HepG2 (cell line): Measurements from ENCODE around the gene UCN. TPM values are rescaled to one million over a fixed set of nuclear protein-coding genes. Genes with fewer than 3 reads are reported as not detected.
A peak's percentile ranks its signal among the peaks of the same experiment; 100 is the strongest.

ENCODE experiments used
- FOXA3 ChIP-seq: IDR thresholded peaks from 2 replicates; pipeline ENCODE4 v1.6.1; 2016; ENCODE audit warnings: missing genetic modification reagents, missing compliant biosample characterization
- GABPB1 ChIP-seq: IDR thresholded peaks from 2 replicates; pipeline ENCODE4 v1.6.1; 2016; ENCODE audit warnings: mild to moderate bottlenecking, missing genetic modification reagents, moderate library complexity, missing compliant biosample characterization
- KAT7 ChIP-seq: IDR thresholded peaks from 2 replicates; pipeline ENCODE4 v1.6.1; 2018; ENCODE audit warnings: borderline replicate concordance, missing compliant biosample characterization
- RAD21 ChIP-seq: fragments of 450-650 bp; formaldehyde crosslinking; IDR thresholded peaks from 2 replicates; pipeline ENCODE4 v1.5.0; 2020; ENCODE audit warnings: mild to moderate bottlenecking
- RAD51 ChIP-seq: fragments of 450-650 bp; IDR thresholded peaks from 2 replicates; pipeline ENCODE4 v1.6.1; 2016; ENCODE audit warnings: borderline replicate concordance
- ZBTB38 ChIP-seq: sonication (generic); formaldehyde crosslinking; IDR thresholded peaks from 2 replicates; pipeline ENCODE4 v1.5.1; 2020; ENCODE audit warnings: mild to moderate bottlenecking, missing genetic modification reagents
- ZBTB8A ChIP-seq: sonication (generic); formaldehyde crosslinking; IDR thresholded peaks from 2 replicates; pipeline ENCODE4 v1.4.0; 2020; ENCODE audit warnings: mild to moderate bottlenecking, low read depth, missing genetic modification reagents, borderline replicate concordance
- ZNF33A ChIP-seq: sonication (generic); formaldehyde crosslinking; IDR thresholded peaks from 2 replicates; pipeline ENCODE4 v1.5.1; 2020; ENCODE audit warnings: missing genetic modification reagents, mild to moderate bottlenecking, moderate library complexity, borderline replicate concordance
- ZNF598 ChIP-seq: sonication (generic); formaldehyde crosslinking; IDR thresholded peaks from 2 replicates; pipeline ENCODE4 v1.5.1; 2020; ENCODE audit warnings: mild to moderate bottlenecking, missing genetic modification reagents, borderline replicate concordance
- ZNF780A ChIP-seq: sonication (generic); formaldehyde crosslinking; IDR thresholded peaks from 2 replicates; pipeline ENCODE4 v1.8.0; 2022; ENCODE audit warnings: mild to moderate bottlenecking, missing genetic modification reagents, moderate library complexity
- ZNF850 ChIP-seq: sonication (generic); formaldehyde crosslinking; conservative IDR thresholded peaks from 2 replicates; pipeline ENCODE4 v1.9.0; 2021; ENCODE audit warnings: mild to moderate bottlenecking, missing genetic modification reagents
- polyA plus RNA-seq, 8 experiments: library from polyadenylated mRNA; depleted of rRNA in 3 of 8; stranded (reverse) in 7 of 8; unstranded in 1 of 8; fragments of >200 nt; fragmentation: Illumina TruSeq in 4 of 8; extraction: Trizol in 4 of 8; gene quantifications; 2 replicates each; pipeline versions ENCODE4 v1.2.1 to v1.2.3, GENCODE V29; 2011 to 2016; ENCODE audit warnings: low read depth in 4 of 8, missing spikeins in 1 of 8, mixed read lengths in 1 of 8; ENCODE audit not compliant: insufficient read depth in 1 of 8
- total RNA-seq, 5 experiments: library from RNA; depleted of rRNA; stranded (reverse); fragments of >200 nt; fragmentation: Illumina TruSeq; extraction: Trizol; gene quantifications; 2 replicates each; pipeline ENCODE4 v1.2.3, GENCODE V29; 2016; ENCODE audit warnings: low read depth in 1 of 5
- TF ChIP-seq, protein P1 (sequence below): sonication (generic); formaldehyde crosslinking; IDR thresholded peaks from 2 replicates; pipeline ENCODE4 v1.4.0; 2020; ENCODE audit warnings: missing genetic modification reagents
- TF ChIP-seq, protein P2 (sequence below): sonication (generic); formaldehyde crosslinking; IDR thresholded peaks from 2 replicates; pipeline ENCODE4 v1.9.0; 2021; ENCODE audit warnings: missing genetic modification reagents, borderline replicate concordance
- TF ChIP-seq, protein P3 (sequence below): IDR thresholded peaks from 2 replicates; pipeline ENCODE4 v1.6.1; 2016; ENCODE audit warnings: missing compliant biosample characterization, missing genetic modification reagents, borderline replicate concordance
- TF ChIP-seq, protein P4 (sequence below): sonication (generic); formaldehyde crosslinking; IDR thresholded peaks from 2 replicates; pipeline ENCODE4 v1.8.0; 2022; ENCODE audit warnings: missing genetic modification reagents, mild to moderate bottlenecking, moderate library complexity, borderline replicate concordance
- TF ChIP-seq, protein P5 (sequence below): sonication (generic); formaldehyde crosslinking; IDR thresholded peaks from 2 replicates; pipeline ENCODE4 v1.4.0; 2020; ENCODE audit warnings: low read depth, mild to moderate bottlenecking, missing genetic modification reagents

The UCN gene
- total and polyA plus RNA-seq, 2 of the 13 experiments (the other 11 are each of a cell fraction or from before 2014, with no cell fraction given) = 1.2 to 2.3 TPM

DNA sequence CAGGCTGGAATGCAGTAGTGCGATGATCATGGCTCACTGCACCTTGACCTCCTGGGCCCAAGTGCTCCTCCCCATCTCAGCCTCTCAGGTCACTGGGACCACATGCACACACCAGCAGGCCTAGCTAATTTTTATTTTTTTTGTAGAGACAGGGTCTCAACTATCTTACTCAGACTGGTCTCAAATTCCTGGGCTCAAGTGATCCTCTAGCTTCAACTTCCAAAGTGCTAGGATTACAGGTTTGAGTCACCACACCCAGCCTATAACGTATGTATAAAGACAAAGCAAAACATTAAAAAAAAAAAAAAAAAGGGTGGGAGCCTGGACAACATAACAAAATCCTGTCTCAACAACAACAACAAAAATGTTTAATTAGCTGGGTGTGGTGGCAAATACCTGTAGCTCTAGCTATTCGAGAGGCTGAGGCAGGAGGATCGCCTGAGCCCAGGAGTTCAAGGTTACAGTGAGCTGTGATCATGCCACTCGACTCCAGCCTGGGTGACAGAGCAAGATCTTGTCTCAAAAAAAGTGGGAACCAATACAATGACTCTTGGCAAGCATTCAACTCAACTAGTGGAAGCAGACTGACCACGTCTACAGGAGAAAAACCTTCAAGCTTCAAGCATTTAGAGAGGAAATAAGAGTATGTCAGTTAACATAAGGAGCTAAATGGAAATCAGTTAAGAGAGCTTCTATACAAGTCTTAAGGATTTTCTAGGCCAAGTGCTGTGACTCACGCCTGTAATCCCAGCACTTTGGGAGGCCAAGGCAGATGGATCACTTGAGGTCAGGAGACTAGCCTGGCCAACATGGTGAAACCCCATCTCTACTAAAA lies 45.7 kb upstream of the UCN start (continued):
- no peak for TF ChIP-seq RAD21 (CRISPR knock-in tag)
- TF ChIP-seq GABPB1 (CRISPR knock-in tag) = no peak
- TF ChIP-seq, protein P1, sequence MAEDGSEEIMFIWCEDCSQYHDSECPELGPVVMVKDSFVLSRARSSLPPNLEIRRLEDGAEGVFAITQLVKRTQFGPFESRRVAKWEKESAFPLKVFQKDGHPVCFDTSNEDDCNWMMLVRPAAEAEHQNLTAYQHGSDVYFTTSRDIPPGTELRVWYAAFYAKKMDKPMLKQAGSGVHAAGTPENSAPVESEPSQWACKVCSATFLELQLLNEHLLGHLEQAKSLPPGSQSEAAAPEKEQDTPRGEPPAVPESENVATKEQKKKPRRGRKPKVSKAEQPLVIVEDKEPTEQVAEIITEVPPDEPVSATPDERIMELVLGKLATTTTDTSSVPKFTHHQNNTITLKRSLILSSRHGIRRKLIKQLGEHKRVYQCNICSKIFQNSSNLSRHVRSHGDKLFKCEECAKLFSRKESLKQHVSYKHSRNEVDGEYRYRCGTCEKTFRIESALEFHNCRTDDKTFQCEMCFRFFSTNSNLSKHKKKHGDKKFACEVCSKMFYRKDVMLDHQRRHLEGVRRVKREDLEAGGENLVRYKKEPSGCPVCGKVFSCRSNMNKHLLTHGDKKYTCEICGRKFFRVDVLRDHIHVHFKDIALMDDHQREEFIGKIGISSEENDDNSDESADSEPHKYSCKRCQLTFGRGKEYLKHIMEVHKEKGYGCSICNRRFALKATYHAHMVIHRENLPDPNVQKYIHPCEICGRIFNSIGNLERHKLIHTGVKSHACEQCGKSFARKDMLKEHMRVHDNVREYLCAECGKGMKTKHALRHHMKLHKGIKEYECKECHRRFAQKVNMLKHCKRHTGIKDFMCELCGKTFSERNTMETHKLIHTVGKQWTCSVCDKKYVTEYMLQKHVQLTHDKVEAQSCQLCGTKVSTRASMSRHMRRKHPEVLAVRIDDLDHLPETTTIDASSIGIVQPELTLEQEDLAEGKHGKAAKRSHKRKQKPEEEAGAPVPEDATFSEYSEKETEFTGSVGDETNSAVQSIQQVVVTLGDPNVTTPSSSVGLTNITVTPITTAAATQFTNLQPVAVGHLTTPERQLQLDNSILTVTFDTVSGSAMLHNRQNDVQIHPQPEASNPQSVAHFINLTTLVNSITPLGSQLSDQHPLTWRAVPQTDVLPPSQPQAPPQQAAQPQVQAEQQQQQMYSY = no peak
- TF ChIP-seq ZNF850 = no peak
- 0 out of 2 replicates have a peak, but pooled peaks have one; percentile 1 for TF ChIP-seq ZBTB38 (CRISPR knock-in tag)
- TF ChIP-seq, protein P2, sequence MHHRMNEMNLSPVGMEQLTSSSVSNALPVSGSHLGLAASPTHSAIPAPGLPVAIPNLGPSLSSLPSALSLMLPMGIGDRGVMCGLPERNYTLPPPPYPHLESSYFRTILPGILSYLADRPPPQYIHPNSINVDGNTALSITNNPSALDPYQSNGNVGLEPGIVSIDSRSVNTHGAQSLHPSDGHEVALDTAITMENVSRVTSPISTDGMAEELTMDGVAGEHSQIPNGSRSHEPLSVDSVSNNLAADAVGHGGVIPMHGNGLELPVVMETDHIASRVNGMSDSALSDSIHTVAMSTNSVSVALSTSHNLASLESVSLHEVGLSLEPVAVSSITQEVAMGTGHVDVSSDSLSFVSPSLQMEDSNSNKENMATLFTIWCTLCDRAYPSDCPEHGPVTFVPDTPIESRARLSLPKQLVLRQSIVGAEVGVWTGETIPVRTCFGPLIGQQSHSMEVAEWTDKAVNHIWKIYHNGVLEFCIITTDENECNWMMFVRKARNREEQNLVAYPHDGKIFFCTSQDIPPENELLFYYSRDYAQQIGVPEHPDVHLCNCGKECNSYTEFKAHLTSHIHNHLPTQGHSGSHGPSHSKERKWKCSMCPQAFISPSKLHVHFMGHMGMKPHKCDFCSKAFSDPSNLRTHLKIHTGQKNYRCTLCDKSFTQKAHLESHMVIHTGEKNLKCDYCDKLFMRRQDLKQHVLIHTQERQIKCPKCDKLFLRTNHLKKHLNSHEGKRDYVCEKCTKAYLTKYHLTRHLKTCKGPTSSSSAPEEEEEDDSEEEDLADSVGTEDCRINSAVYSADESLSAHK (CRISPR knock-in tag) = no peak
- TF ChIP-seq ZNF780A = no peak
- TF ChIP-seq, protein P3, sequence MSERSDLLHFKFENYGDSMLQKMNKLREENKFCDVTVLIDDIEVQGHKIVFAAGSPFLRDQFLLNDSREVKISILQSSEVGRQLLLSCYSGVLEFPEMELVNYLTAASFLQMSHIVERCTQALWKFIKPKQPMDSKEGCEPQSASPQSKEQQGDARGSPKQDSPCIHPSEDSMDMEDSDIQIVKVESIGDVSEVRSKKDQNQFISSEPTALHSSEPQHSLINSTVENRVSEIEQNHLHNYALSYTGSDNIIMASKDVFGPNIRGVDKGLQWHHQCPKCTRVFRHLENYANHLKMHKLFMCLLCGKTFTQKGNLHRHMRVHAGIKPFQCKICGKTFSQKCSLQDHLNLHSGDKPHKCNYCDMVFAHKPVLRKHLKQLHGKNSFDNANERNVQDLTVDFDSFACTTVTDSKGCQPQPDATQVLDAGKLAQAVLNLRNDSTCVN (CRISPR knock-in tag) = no peak
- peak; percentile 50; the same call in 1 of the 2 replicates for TF ChIP-seq KAT7 (CRISPR knock-in tag)
- TF ChIP-seq ZBTB8A (CRISPR knock-in tag) = no peak
- TF ChIP-seq ZNF33A (CRISPR knock-in tag) = no peak
- TF ChIP-seq FOXA3 (CRISPR knock-in tag) = no peak
- no peak for TF ChIP-seq ZNF598
- TF ChIP-seq, protein P4, sequence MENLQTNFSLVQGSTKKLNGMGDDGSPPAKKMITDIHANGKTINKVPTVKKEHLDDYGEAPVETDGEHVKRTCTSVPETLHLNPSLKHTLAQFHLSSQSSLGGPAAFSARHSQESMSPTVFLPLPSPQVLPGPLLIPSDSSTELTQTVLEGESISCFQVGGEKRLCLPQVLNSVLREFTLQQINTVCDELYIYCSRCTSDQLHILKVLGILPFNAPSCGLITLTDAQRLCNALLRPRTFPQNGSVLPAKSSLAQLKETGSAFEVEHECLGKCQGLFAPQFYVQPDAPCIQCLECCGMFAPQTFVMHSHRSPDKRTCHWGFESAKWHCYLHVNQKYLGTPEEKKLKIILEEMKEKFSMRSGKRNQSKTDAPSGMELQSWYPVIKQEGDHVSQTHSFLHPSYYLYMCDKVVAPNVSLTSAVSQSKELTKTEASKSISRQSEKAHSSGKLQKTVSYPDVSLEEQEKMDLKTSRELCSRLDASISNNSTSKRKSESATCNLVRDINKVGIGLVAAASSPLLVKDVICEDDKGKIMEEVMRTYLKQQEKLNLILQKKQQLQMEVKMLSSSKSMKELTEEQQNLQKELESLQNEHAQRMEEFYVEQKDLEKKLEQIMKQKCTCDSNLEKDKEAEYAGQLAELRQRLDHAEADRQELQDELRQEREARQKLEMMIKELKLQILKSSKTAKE (CRISPR knock-in tag) = no peak
- TF ChIP-seq, protein P5, sequence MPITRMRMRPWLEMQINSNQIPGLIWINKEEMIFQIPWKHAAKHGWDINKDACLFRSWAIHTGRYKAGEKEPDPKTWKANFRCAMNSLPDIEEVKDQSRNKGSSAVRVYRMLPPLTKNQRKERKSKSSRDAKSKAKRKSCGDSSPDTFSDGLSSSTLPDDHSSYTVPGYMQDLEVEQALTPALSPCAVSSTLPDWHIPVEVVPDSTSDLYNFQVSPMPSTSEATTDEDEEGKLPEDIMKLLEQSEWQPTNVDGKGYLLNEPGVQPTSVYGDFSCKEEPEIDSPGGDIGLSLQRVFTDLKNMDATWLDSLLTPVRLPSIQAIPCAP (CRISPR knock-in tag) = no peak
- no peak for TF ChIP-seq RAD51
